ENCODE measurements around the gene APOL6. TPM values are rescaled to one million over a fixed set of nuclear protein-coding genes. Genes with fewer than 3 reads are reported as not detected.

Gene APOL6
- total RNA-seq, 1 donor from 2014 or later = 4.8 TPM

GRCh38 chr22:35624547-35624946, 23.7 kb upstream of the APOL6 start:
- no peak for TF ChIP-seq CTCF (IDR thresholded peaks at IDR 0.05; ENCODE audit: borderline replicate concordance)
- H3K36me3 ChIP-seq = no peaks in the 10 kb centered on the region
- intact Hi-C loops (cut with micrococcal nuclease) = no loop called here
- no peaks in the 10 kb centered on the region for H3K27me3 ChIP-seq (ENCODE audit: low read depth)
- no peak overlapping the region for H3K4me3 ChIP-seq
- no peaks in the 10 kb centered on the region for H3K9me3 ChIP-seq (replicated peaks)
- DNase-seq = no peak
- peaks cover 65% of the 10 kb centered on the region for H3K4me1 ChIP-seq
- no peak overlapping the region for H3K27ac ChIP-seq (replicated peaks)

- intact Hi-C loops (cut with micrococcal nuclease) = loop anchor here (5.0 kb wide), 1 partner anchor 296 kb away; no protein-coding TSS in a partner anchor
- H3K4me3 ChIP-seq = no peak overlapping the region
- H3K4me1 ChIP-seq = peaks cover 53% of the 10 kb centered on the region
- no peak overlapping the region for H3K27ac ChIP-seq (replicated peaks)
- TF ChIP-seq CTCF (IDR thresholded peaks at IDR 0.05; ENCODE audit: borderline replicate concordance) = no peak
- no peak for DNase-seq
- H3K27me3 ChIP-seq (ENCODE audit: low read depth) = no peaks in the 10 kb centered on the region
- H3K36me3 ChIP-seq = no peaks in the 10 kb centered on the region
- H3K9me3 ChIP-seq (replicated peaks) = no peaks in the 10 kb centered on the region
These were observed 22.3 kb upstream of the APOL6 start for GRCh38 chr22:35625763-35626432.

GRCh38 chr22:35627267-35628041, 20.8 kb upstream of the APOL6 start:
- peak; percentile 82 for DNase-seq
- Histone ChIP-seq H3K9me3 (replicated peaks) (no peaks in the 10 kb centered on the region), H3K27me3 (ENCODE audit: low read depth) (no peaks in the 10 kb centered on the region), H3K4me3 (peak overlapping the region; percentile 70), H3K4me1 (peaks cover 38% of the 10 kb centered on the region), H3K36me3 (no peaks in the 10 kb centered on the region), H3K27ac (replicated peaks) (peak overlapping the region; percentile 91)
- intact Hi-C loops (cut with micrococcal nuclease) = loop anchor here (5.0 kb wide), 1 partner anchor 295 kb away; no protein-coding TSS in a partner anchor
- peak; percentile 63 for TF ChIP-seq CTCF (IDR thresholded peaks at IDR 0.05; ENCODE audit: borderline replicate concordance)

- intact Hi-C loops (cut with micrococcal nuclease) = loop anchor here (5.0 kb wide), 1 partner anchor 294 kb away; no protein-coding TSS in a partner anchor
- Histone ChIP-seq H3K36me3 (no peaks in the 10 kb centered on the region), H3K9me3 (replicated peaks) (no peaks in the 10 kb centered on the region), H3K4me1 (peaks cover 25% of the 10 kb centered on the region), H3K27ac (replicated peaks) (peak overlapping the region; percentile 91), H3K27me3 (ENCODE audit: low read depth) (no peaks in the 10 kb centered on the region), H3K4me3 (no peak overlapping the region)
- TF ChIP-seq CTCF (IDR thresholded peaks at IDR 0.05; ENCODE audit: borderline replicate concordance) = no peak
- no peak for DNase-seq
These were observed 19.5 kb upstream of the APOL6 start for GRCh38 chr22:35628732-35629131.

- intact Hi-C loops (cut with micrococcal nuclease) = loop anchor here (5.0 kb wide), 1 partner anchor 293 kb away; no protein-coding TSS in a partner anchor
- TF ChIP-seq CTCF (IDR thresholded peaks at IDR 0.05; ENCODE audit: borderline replicate concordance) = no peak
- DNase-seq = no peak
- no peaks in the 10 kb centered on the region for H3K36me3 ChIP-seq
- H3K27ac ChIP-seq (replicated peaks) = peak overlapping the region; percentile 59
- peaks cover 25% of the 10 kb centered on the region for H3K4me1 ChIP-seq
- H3K27me3 ChIP-seq (ENCODE audit: low read depth) = no peaks in the 10 kb centered on the region
- no peak overlapping the region for H3K4me3 ChIP-seq
- no peaks in the 10 kb centered on the region for H3K9me3 ChIP-seq (replicated peaks)
These were observed 18.6 kb upstream of the APOL6 start for GRCh38 chr22:35629406-35630216.

Measured in left ventricle myocardium inferior (tissue), 1 donor.